Measurements from ENCODE around the gene IQSEC1. TPM values are rescaled to one million over a fixed set of nuclear protein-coding genes. Genes with fewer than 3 reads are reported as not detected.

The IQSEC1 gene
- polyA plus RNA-seq, 1 experiment = 4.8 TPM

DNA sequence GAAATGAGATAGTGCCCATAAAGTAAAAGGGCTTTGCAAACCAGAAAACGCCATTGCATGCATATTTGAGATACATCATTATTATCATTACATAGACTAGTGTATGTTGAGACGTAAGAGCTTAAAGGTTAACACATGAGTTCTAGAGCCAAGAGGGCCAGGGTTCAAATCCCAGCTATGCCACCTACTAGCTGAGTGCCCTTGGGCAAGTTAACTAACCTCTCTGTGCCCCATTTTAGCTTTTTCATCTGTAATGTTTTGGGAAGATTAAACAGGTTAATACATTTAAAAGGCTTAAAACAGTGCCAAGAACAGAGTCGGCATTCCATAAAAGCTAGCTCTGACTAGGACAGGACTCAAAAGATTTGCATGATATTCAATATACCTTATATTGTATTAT lies 22.8 kb downstream of the IQSEC1 start:
- H3K27me3 ChIP-seq (ENCODE audit: control insufficient read depth, insufficient read depth, low read length) = peaks cover 1% of the 10 kb centered on the region
- no peak overlapping the region for H3K4me3 ChIP-seq (ENCODE audit: low read depth, low read length)
- CTCF ChIA-PET = no interaction called here
- DNase-seq (ENCODE audit: low read depth) = no peak
- TF ChIP-seq, protein P1, sequence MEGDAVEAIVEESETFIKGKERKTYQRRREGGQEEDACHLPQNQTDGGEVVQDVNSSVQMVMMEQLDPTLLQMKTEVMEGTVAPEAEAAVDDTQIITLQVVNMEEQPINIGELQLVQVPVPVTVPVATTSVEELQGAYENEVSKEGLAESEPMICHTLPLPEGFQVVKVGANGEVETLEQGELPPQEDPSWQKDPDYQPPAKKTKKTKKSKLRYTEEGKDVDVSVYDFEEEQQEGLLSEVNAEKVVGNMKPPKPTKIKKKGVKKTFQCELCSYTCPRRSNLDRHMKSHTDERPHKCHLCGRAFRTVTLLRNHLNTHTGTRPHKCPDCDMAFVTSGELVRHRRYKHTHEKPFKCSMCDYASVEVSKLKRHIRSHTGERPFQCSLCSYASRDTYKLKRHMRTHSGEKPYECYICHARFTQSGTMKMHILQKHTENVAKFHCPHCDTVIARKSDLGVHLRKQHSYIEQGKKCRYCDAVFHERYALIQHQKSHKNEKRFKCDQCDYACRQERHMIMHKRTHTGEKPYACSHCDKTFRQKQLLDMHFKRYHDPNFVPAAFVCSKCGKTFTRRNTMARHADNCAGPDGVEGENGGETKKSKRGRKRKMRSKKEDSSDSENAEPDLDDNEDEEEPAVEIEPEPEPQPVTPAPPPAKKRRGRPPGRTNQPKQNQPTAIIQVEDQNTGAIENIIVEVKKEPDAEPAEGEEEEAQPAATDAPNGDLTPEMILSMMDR (IDR thresholded peaks at IDR 0.05; ENCODE audit: insufficient read depth, low read depth, low read length) = no peak
- no peaks in the 10 kb centered on the region for H3K36me3 ChIP-seq (ENCODE audit: control insufficient read depth, insufficient read depth, low read length)
- POLR2A ChIA-PET = no interaction called here

DNA sequence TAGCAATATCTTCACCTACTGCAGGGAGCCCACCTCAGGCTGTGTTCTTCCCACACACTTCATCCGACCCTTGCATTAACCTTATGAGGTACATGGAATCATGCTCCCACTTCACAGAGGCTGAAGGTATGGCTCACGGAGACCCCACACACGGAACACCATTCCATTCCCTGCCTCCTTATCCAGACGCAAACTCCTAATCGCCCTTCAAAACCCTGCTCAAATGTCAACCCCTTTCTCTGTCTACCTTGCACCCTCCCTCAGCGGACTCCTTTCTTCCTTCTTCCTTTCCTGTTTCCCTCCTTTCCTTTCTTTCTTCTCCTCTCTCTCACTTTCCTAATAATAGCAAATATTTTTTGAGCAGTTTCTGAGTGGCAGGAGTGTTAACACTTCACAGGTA lies 23.8 kb downstream of the IQSEC1 start:
- TF ChIP-seq, protein P1 (IDR thresholded peaks at IDR 0.05; ENCODE audit: insufficient read depth, low read depth, low read length) = no peak
- ChIA-PET CTCF (no interaction called here), POLR2A (no interaction called here)
- Histone ChIP-seq H3K36me3 (ENCODE audit: control insufficient read depth, insufficient read depth, low read length) (no peaks in the 10 kb centered on the region), H3K4me3 (ENCODE audit: low read depth, low read length) (no peak overlapping the region), H3K27me3 (ENCODE audit: control insufficient read depth, insufficient read depth, low read length) (peaks cover 1% of the 10 kb centered on the region)
- DNase-seq (ENCODE audit: low read depth) = no peak

DNA sequence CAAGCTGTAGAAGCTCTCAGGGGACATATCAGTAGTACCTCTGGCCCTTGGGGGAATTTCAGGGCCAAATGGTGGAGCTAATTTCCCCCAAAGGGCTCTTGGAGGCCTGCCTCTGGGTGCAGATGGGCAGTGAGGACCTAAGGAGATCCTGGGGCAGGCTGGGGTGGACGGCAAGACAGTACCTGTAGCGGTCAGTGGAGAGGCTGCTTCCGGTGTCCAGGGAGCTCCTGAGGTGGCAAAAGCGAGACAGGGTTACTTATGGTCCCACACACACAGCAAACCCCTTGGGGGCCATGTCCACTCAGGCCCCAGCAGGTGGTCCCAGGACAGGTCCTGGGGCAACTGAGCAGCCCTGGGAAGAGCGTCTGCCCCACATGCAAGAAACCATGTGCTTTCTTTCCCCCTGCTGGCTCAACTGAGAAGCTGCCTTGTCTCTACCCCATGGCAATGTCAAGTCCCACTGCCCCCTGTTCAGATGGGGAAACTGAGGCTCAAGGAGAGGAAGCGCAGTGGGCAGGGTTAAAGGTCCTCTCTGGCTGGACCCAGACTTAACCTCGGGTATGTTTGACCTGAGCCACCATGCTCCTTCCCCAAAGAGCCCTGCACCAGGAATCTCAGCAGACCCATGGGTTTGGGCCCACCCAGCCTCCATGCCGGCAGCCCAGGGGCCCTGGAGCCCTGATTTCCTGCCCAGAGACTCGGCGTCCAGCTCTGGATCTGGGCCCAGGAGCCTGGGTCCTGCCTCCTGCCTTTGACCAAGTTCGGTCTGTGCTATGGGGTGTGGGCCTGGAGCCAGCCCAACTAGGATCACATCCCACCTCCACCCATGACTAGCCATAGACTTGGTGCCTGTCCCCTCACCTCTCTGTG lies 25.7 kb downstream of the IQSEC1 start:
- Histone ChIP-seq H3K36me3 (ENCODE audit: control insufficient read depth, insufficient read depth, low read length) (no peaks in the 10 kb centered on the region), H3K4me3 (ENCODE audit: low read depth, low read length) (no peak overlapping the region), H3K27me3 (ENCODE audit: control insufficient read depth, insufficient read depth, low read length) (peaks cover 6% of the 10 kb centered on the region)
- ChIA-PET CTCF (interaction anchor here (0.8 to 1.4 kb wide), 4 partner anchors 9 to 63 kb away, joined by 3 read pairs; no protein-coding TSS in a partner anchor), POLR2A (no interaction called here)
- TF ChIP-seq, protein P1 (IDR thresholded peaks at IDR 0.05; ENCODE audit: insufficient read depth, low read depth, low read length) = no peak
- DNase-seq (ENCODE audit: low read depth) = no peak

DNA sequence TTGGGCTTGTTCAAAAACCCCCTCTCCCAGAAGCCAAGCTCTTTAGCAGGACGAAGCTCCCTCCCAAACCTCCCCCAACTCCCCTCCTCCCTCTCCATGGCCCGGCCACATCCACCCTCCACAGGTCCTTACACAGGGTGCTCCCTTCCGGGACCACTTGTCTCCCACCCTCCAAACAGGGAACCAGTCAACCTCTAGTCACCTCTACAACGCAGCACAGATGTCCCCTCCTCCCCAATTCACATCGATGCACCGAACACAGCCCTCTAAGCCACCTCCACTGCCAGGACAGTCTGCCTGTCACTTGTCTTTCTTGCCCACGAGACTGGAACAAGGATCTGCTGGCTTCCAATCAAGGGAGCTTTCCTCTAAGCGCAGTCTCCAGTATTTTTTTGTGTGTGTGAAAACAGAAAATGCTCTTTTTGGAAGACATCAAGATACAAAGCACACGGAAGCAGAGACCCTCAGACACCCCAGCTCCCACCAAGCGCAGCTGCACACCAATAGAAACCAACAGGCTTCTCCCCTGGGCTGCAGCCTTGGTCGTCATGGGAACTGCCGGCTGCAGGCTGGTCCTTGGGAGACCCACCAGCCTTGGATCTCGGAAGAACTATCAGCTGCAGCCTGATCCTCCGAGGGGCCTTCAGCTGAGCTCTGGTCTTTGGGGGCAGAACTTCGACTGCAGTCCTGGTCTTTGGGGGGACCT lies 26.5 kb downstream of the IQSEC1 start:
- H3K36me3 ChIP-seq (ENCODE audit: control insufficient read depth, insufficient read depth, low read length) = no peaks in the 10 kb centered on the region
- no peak overlapping the region for H3K4me3 ChIP-seq (ENCODE audit: low read depth, low read length)
- POLR2A ChIA-PET = no interaction called here
- TF ChIP-seq, protein P1 (IDR thresholded peaks at IDR 0.05; ENCODE audit: insufficient read depth, low read depth, low read length) = no peak
- peaks cover 6% of the 10 kb centered on the region for H3K27me3 ChIP-seq (ENCODE audit: control insufficient read depth, insufficient read depth, low read length)
- CTCF ChIA-PET = interaction anchor here (0.8 to 1.1 kb wide), 3 partner anchors 8 to 62 kb away, joined by 3 read pairs; no protein-coding TSS in a partner anchor
- DNase-seq (ENCODE audit: low read depth) = no peak

DNA sequence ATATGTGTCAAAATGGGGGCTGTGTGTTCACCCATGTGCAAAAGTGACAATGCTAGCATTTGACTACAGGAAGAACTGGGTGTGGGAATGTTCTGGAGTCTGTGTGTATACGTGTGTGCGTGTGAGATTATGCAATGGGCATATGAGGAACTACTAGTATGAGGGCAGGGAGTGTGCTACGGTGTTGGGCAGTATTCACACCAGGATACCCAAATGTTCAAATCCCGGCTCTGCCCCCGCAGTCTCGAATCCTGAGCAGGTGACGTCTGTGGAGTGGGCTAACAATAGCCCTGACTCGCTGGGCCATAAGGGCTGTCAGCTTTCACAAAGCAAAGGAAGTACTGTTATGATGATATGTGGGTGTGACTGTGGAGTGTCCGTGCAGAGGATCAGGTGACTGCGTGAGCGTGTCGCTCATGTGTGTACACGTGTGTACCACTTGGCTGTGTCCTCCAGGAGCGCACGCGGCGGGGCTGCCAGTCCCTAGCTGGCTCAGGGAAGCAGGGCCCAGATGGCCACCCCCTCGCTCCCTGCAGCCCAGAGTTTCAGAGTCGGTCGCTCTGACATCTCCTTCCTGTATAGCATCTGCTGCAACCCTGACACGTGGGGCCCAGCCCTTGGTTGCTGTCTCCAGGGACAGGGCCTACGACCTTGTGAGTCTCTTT lies 27.2 kb downstream of the IQSEC1 start:
- POLR2A ChIA-PET = no interaction called here
- DNase-seq (ENCODE audit: low read depth) = no peak
- TF ChIP-seq, protein P1 (IDR thresholded peaks at IDR 0.05; ENCODE audit: insufficient read depth, low read depth, low read length) = no peak
- peaks cover 6% of the 10 kb centered on the region for H3K27me3 ChIP-seq (ENCODE audit: control insufficient read depth, insufficient read depth, low read length)
- no peaks in the 10 kb centered on the region for H3K36me3 ChIP-seq (ENCODE audit: control insufficient read depth, insufficient read depth, low read length)
- CTCF ChIA-PET = no interaction called here
- H3K4me3 ChIP-seq (ENCODE audit: low read depth, low read length) = no peak overlapping the region

Data from BJ (cell line).